Endodermal cell (in vitro differentiated cells): Measurements from ENCODE around the gene RPL19. TPM values are rescaled to one million over a fixed set of nuclear protein-coding genes. Genes with fewer than 3 reads are reported as not detected.

Experiments used
- DNase-seq: peaks from one replicate; pipeline ENCODE4 v3.0.0-alpha.2; 2017
- H3K27ac ChIP-seq: 2 replicates; pipeline ENCODE4 v1.5.1; 2013; ENCODE audit warnings: mild to moderate bottlenecking, low read depth, low read length, moderate library complexity
- H3K27me3 ChIP-seq: 2 replicates; pipeline ENCODE4 v1.6.1; 2013; ENCODE audit warnings: mild to moderate bottlenecking, low read length, moderate library complexity; ENCODE audit not compliant: insufficient read depth, control insufficient read depth, poor library complexity, severe bottlenecking
- H3K36me3 ChIP-seq: 2 replicates; pipeline ENCODE4 v1.7.0; 2013; ENCODE audit warnings: mild to moderate bottlenecking, low read length, moderate library complexity; ENCODE audit not compliant: control insufficient read depth, insufficient read depth
- H3K4me1 ChIP-seq: one replicate; pipeline ENCODE4 v1.7.0; 2013; ENCODE audit warnings: low read length; ENCODE audit not compliant: control insufficient read depth, insufficient read depth
- H3K4me3 ChIP-seq: 2 replicates; pipeline ENCODE4 v1.5.1; 2013; ENCODE audit warnings: mild to moderate bottlenecking, low read length, moderate library complexity
- H3K9ac ChIP-seq: 2 replicates; pipeline ENCODE4 v1.6.1; 2013; ENCODE audit warnings: mild to moderate bottlenecking, low read length, moderate library complexity; ENCODE audit not compliant: poor library complexity, severe bottlenecking; ENCODE audit errors: extremely low read depth
- H3K9me3 ChIP-seq: 2 replicates; pipeline ENCODE4 v1.6.1; 2013; ENCODE audit warnings: mild to moderate bottlenecking, low read length, moderate library complexity; ENCODE audit not compliant: control insufficient read depth
- H3K27ac Mint-ChIP-seq: 2 replicates; pipeline ENCODE4 v1.8.0; 2020; ENCODE audit warnings: mixed read lengths
- H3K27me3 Mint-ChIP-seq: 2 replicates; pipeline ENCODE4 v1.8.0; 2021; ENCODE audit warnings: mild to moderate bottlenecking, mixed read lengths; ENCODE audit not compliant: insufficient read depth
- H3K36me3 Mint-ChIP-seq: 2 replicates; pipeline ENCODE4 v1.8.0; 2020; ENCODE audit warnings: low read depth, mixed read lengths
- H3K4me1 Mint-ChIP-seq: 2 replicates; pipeline ENCODE4 v1.8.0; 2020; ENCODE audit warnings: mixed read lengths
- H3K4me3 Mint-ChIP-seq: 2 replicates; pipeline ENCODE4 v1.8.0; 2020; ENCODE audit warnings: mild to moderate bottlenecking, moderate library complexity, mixed read lengths
- H3K9me3 Mint-ChIP-seq: 2 replicates; pipeline ENCODE4 v1.8.0; 2020; ENCODE audit warnings: mild to moderate bottlenecking, mixed read lengths
- CTCF ChIP-seq: fragments of 200-600 bp; sonication (generic); conservative IDR thresholded peaks from 2 replicates; pipeline ENCODE4 v1.5.0; 2021; ENCODE audit warnings: antibody characterized with exemption, mild to moderate bottlenecking
- WGBS, 2 experiments: methylation state at CpG; one replicate each; pipeline versions ENCODE4 v1.1.5 to v1.1.7; 2013; ENCODE audit warnings: missing lambda C conversion rate in 2 of 2, mixed read lengths in 1 of 2; ENCODE audit not compliant: insufficient coverage in 1 of 2, insufficient read length in 1 of 2; 5-methylcytosine and 5-hydroxymethylcytosine counted together
- total RNA-seq, 2 donors: library from RNA; stranded (reverse); fragmentation: NEBNext Ultra II Directional in 1 of 2; extraction: Animal tissue kit (Norgen Biotek cat#: 25700) in 1 of 2; gene quantifications; 2 replicates in 1 of 2; 3 replicates in 1 of 2; pipeline ENCODE4 v1.2.1, GENCODE V29; 2021

The RPL19 gene
- total RNA-seq, 2 donors from 2014 or later: 1,782 to 1,829 TPM

- no peaks in the 10 kb centered on the region for H3K9me3 ChIP-seq
- no peak overlapping the region for H3K4me3 ChIP-seq
- 68 to 91% methylated on average over 3 to 8 of the region's 8 CpGs for WGBS, 2 experiments
- H3K27ac ChIP-seq: no peak overlapping the region
- no peaks in the 10 kb centered on the region for H3K36me3 Mint-ChIP-seq
- no peaks in the 10 kb centered on the region for H3K4me1 ChIP-seq
- no peaks in the 10 kb centered on the region for H3K36me3 ChIP-seq
- no peaks in the 10 kb centered on the region for H3K9me3 Mint-ChIP-seq
- H3K4me1 Mint-ChIP-seq: peaks cover under 1% of the 10 kb centered on the region
- no peak for TF ChIP-seq CTCF
- H3K27me3 Mint-ChIP-seq: peaks cover 85% of the 10 kb centered on the region
- H3K9ac ChIP-seq: no peak overlapping the region
- no peak overlapping the region for H3K4me3 Mint-ChIP-seq
- peaks cover 78% of the 10 kb centered on the region for H3K27me3 ChIP-seq
- DNase-seq: peak; percentile 45
- no peak overlapping the region for H3K27ac Mint-ChIP-seq
Observed at GRCh38 chr17:39219647-39220154, 19.6 kb downstream of the RPL19 start.

GRCh38 chr17:39221572-39221971, 21.5 kb downstream of the RPL19 start:
- peaks cover 87% of the 10 kb centered on the region for H3K27me3 ChIP-seq

GRCh38 chr17:39222151-39222550, 22.1 kb downstream of the RPL19 start:
- Histone ChIP-seq H3K4me3 (no peak overlapping the region), H3K9ac (no peak overlapping the region), H3K36me3 (no peaks in the 10 kb centered on the region), H3K27ac (no peak overlapping the region), H3K27me3 (peaks cover 86% of the 10 kb centered on the region), H3K4me1 (no peaks in the 10 kb centered on the region), H3K9me3 (no peaks in the 10 kb centered on the region)
- Mint-ChIP-seq H3K36me3 (no peaks in the 10 kb centered on the region), H3K9me3 (no peaks in the 10 kb centered on the region), H3K27ac (no peak overlapping the region), H3K27me3 (peaks cover 80% of the 10 kb centered on the region), H3K4me3 (no peak overlapping the region), H3K4me1 (peaks cover 1% of the 10 kb centered on the region)
- 86 to 88% methylated on average over 1 to 7 of the region's 7 CpGs for WGBS, 2 experiments
- peak; percentile 40 for DNase-seq
- TF ChIP-seq CTCF: no peak

More at GRCh38 chr17:39221572-39221971, 21.5 kb downstream of the RPL19 start:
- Histone ChIP-seq H3K36me3 (no peaks in the 10 kb centered on the region), H3K4me3 (no peak overlapping the region), H3K27ac (no peak overlapping the region), H3K9me3 (no peaks in the 10 kb centered on the region), H3K9ac (no peak overlapping the region), H3K4me1 (no peaks in the 10 kb centered on the region)
- H3K9me3 Mint-ChIP-seq: no peaks in the 10 kb centered on the region
- WGBS, 2 experiments: 93 to 94% methylated on average over 4 to 6 of the region's 6 CpGs
- H3K27ac Mint-ChIP-seq: no peak overlapping the region
- H3K27me3 Mint-ChIP-seq: peaks cover 84% of the 10 kb centered on the region
- H3K4me1 Mint-ChIP-seq: peaks cover 1% of the 10 kb centered on the region
- no peak overlapping the region for H3K4me3 Mint-ChIP-seq
- TF ChIP-seq CTCF: no peak
- no peaks in the 10 kb centered on the region for H3K36me3 Mint-ChIP-seq
- peak; percentile 47 for DNase-seq
